GM12891 (cell line): Measurements from ENCODE around the gene KCNQ2.

Source experiments
- POLR2A ChIP-seq: IDR thresholded peaks from 2 replicates; pipeline ENCODE4 v1.6.1; 2011; ENCODE audit warnings: low read depth, low read length, control low read depth
- POLR2AphosphoS5 ChIP-seq: IDR thresholded peaks from 2 replicates; pipeline ENCODE4 v1.6.1; 2011; ENCODE audit warnings: low read depth, low read length, control low read depth

- TF ChIP-seq POLR2AphosphoS5 (no peak), POLR2A (no peak)
Measured at GRCh38 chr20:63488315-63489251, 16.1 kb upstream of the KCNQ2 start.
